HepG2 (cell line): ENCODE results near the gene MATR3. TPM values are rescaled to one million over a fixed set of nuclear protein-coding genes. Genes with fewer than 3 reads are reported as not detected.

ENCODE experiments used
- FOSL2 ChIP-seq: sonication (generic); formaldehyde crosslinking; IDR thresholded peaks from 2 replicates; pipeline ENCODE4 v1.4.0; 2020; ENCODE audit warnings: missing genetic modification reagents
- FOXP4 ChIP-seq: sonication (generic); formaldehyde crosslinking; IDR thresholded peaks from 2 replicates; pipeline ENCODE4 v1.4.0; 2020; ENCODE audit warnings: missing genetic modification reagents
- FUBP1 ChIP-seq: sonication (generic); formaldehyde crosslinking; IDR thresholded peaks from 2 replicates; pipeline ENCODE4 v1.5.1; 2020; ENCODE audit warnings: missing genetic modification reagents, mild to moderate bottlenecking, borderline replicate concordance
- IRF2 ChIP-seq: IDR thresholded peaks from 2 replicates; pipeline ENCODE4 v1.6.1; 2018; ENCODE audit warnings: missing genetic modification reagents, missing compliant biosample characterization
- JDP2 ChIP-seq: sonication (generic); formaldehyde crosslinking; IDR thresholded peaks from 2 replicates; pipeline ENCODE4 v1.8.1; 2022; ENCODE audit warnings: missing genetic modification reagents, borderline replicate concordance
- LBX2 ChIP-seq: sonication (generic); formaldehyde crosslinking; IDR thresholded peaks from 2 replicates; pipeline ENCODE4 v1.5.0; 2020; ENCODE audit warnings: missing genetic modification reagents, mild to moderate bottlenecking, borderline replicate concordance
- NR2F1 ChIP-seq, 2 experiments: fragments of 450-650 bp in 1 of 2; formaldehyde crosslinking in 1 of 2; IDR thresholded peaks; 2 replicates each; pipeline versions ENCODE4 v1.5.0 to v1.6.1; 2016 to 2020; ENCODE audit warnings: mild to moderate bottlenecking in 1 of 2, missing compliant biosample characterization in 1 of 2, missing genetic modification reagents in 1 of 2, moderate library complexity in 1 of 2
- PAX8 ChIP-seq: sonication (generic); formaldehyde crosslinking; IDR thresholded peaks from 2 replicates; pipeline ENCODE4 v1.8.0; 2022; ENCODE audit warnings: mild to moderate bottlenecking, missing genetic modification reagents, borderline replicate concordance
- PAXIP1 ChIP-seq: sonication (generic); formaldehyde crosslinking; conservative IDR thresholded peaks from 2 replicates; pipeline ENCODE4 v1.4.0; 2020; ENCODE audit warnings: mild to moderate bottlenecking, missing genetic modification reagents, moderate library complexity
- RFXANK ChIP-seq: IDR thresholded peaks from 2 replicates; pipeline ENCODE4 v1.6.1; 2016
- SMARCE1 ChIP-seq: fragments of 450-650 bp; IDR thresholded peaks from 2 replicates; pipeline ENCODE4 v1.6.1; 2017; ENCODE audit warnings: borderline replicate concordance
- SP1 ChIP-seq, 2 experiments: fragments of 450-650 bp in 1 of 2; sonication (generic) in 1 of 2; formaldehyde crosslinking in 1 of 2; IDR thresholded peaks; 2 replicates each; pipeline versions ENCODE4 v1.4.0 to v1.6.1; 2016 to 2020; ENCODE audit warnings: missing genetic modification reagents in 1 of 2
- SP140L ChIP-seq: sonication (generic); formaldehyde crosslinking; IDR thresholded peaks from 2 replicates; pipeline ENCODE4 v1.4.0; 2020; ENCODE audit warnings: missing genetic modification reagents, borderline replicate concordance
- TARDBP ChIP-seq: sonication (generic); formaldehyde crosslinking; IDR thresholded peaks from 2 replicates; pipeline ENCODE4 v1.8.0; 2022; ENCODE audit warnings: mild to moderate bottlenecking, missing genetic modification reagents
- THAP11 ChIP-seq: IDR thresholded peaks from 2 replicates; pipeline ENCODE4 v1.6.1; 2016; ENCODE audit warnings: missing biosample characterization, missing genetic modification reagents
- TMF1 ChIP-seq: sonication (generic); formaldehyde crosslinking; IDR thresholded peaks from 2 replicates; pipeline ENCODE4 v1.8.1; 2022; ENCODE audit warnings: low read depth, missing genetic modification reagents
- ZNF121 ChIP-seq: sonication (generic); formaldehyde crosslinking; IDR thresholded peaks from 2 replicates; pipeline ENCODE4 v1.5.0; 2020; ENCODE audit warnings: mild to moderate bottlenecking, missing genetic modification reagents
- ZNF331 ChIP-seq: sonication (generic); formaldehyde crosslinking; IDR thresholded peaks from 2 replicates; pipeline ENCODE4 v1.4.0; 2020; ENCODE audit warnings: missing genetic modification reagents
- ZNF569 ChIP-seq: sonication (generic); formaldehyde crosslinking; IDR thresholded peaks from 2 replicates; pipeline ENCODE4 v1.5.0; 2020; ENCODE audit warnings: mild to moderate bottlenecking, missing genetic modification reagents, moderate library complexity, borderline replicate concordance
- ZNF570 ChIP-seq: sonication (generic); formaldehyde crosslinking; IDR thresholded peaks from 2 replicates; pipeline ENCODE4 v1.4.0; 2020; ENCODE audit warnings: mild to moderate bottlenecking, missing genetic modification reagents, borderline replicate concordance
- ZNF598 ChIP-seq: sonication (generic); formaldehyde crosslinking; IDR thresholded peaks from 2 replicates; pipeline ENCODE4 v1.5.1; 2020; ENCODE audit warnings: mild to moderate bottlenecking, missing genetic modification reagents, borderline replicate concordance
- ZNF841 ChIP-seq: sonication (generic); formaldehyde crosslinking; IDR thresholded peaks from 2 replicates; pipeline ENCODE4 v1.8.1; 2023; ENCODE audit warnings: missing genetic modification reagents, borderline replicate concordance
- polyA plus RNA-seq, 8 experiments: library from polyadenylated mRNA; depleted of rRNA in 3 of 8; stranded (reverse) in 7 of 8; unstranded in 1 of 8; fragments of >200 nt; fragmentation: Illumina TruSeq in 4 of 8; extraction: Trizol in 4 of 8; gene quantifications; 2 replicates each; pipeline versions ENCODE4 v1.2.1 to v1.2.3, GENCODE V29; 2011 to 2016; ENCODE audit warnings: low read depth in 4 of 8, missing spikeins in 1 of 8, mixed read lengths in 1 of 8; ENCODE audit not compliant: insufficient read depth in 1 of 8
- total RNA-seq, 5 experiments: library from RNA; depleted of rRNA; stranded (reverse); fragments of >200 nt; fragmentation: Illumina TruSeq; extraction: Trizol; gene quantifications; 2 replicates each; pipeline ENCODE4 v1.2.3, GENCODE V29; 2016; ENCODE audit warnings: low read depth in 1 of 5

Gene MATR3
- total and polyA plus RNA-seq, 2 of the 13 experiments (the other 11 are each of a cell fraction or from before 2014, with no cell fraction given): 94.2 to 341 TPM

GRCh38 chr5:139262742-139263445, 30.6 kb upstream of the MATR3 start (continued):
- TF ChIP-seq PAXIP1 (CRISPR knock-in tag) (peak; percentile 19; the same call in 1 of the 2 replicates), ZNF570 (CRISPR knock-in tag) (no peak), ZNF331 (CRISPR knock-in tag) (peak; percentile 81; the same call in 1 of the 2 replicates), IRF2 (CRISPR knock-in tag) (0 out of 2 replicates have a peak, but pooled peaks have one; percentile 29), ZNF569 (no peak), ZNF121 (CRISPR knock-in tag) (no peak), SMARCE1 (no peak), ZNF598 (peak; percentile 73; the same call in 1 of the 2 replicates), RFXANK (0 out of 2 replicates have a peak, but pooled peaks have one; percentile 36), THAP11 (peak; percentile 53), FOSL2 (CRISPR knock-in tag) (peak; percentile 53), PAX8 (CRISPR knock-in tag) (no peak), FOXP4 (CRISPR knock-in tag) (no peak), NR2F1 (CRISPR knock-in tag; IDR thresholded peaks at IDR 0.05) (no peak), SP1 (IDR thresholded peaks at IDR 0.05) (no peak), SP1 (CRISPR knock-in tag; IDR thresholded peaks at IDR 0.05) (no peak), TMF1 (no peak), FUBP1 (CRISPR knock-in tag) (no peak), SP140L (CRISPR knock-in tag) (no peak), ZNF841 (no peak), LBX2 (no peak), JDP2 (no peak), TARDBP (CRISPR knock-in tag) (no peak)
